Upper lobe of left lung (tissue), 4 donors: ENCODE measurements around the gene FBXL17.

ENCODE experiments used
- POLR2A ChIP-seq, 4 donors: fragments of 450-650 bp; IDR thresholded peaks; one replicate each; pipeline ENCODE4 v1.5.1; 2016 to 2017; ENCODE audit warnings: antibody characterized with exemption in 4 of 4, mild to moderate bottlenecking in 2 of 4
- POLR2AphosphoS5 ChIP-seq, 2 donors: sonication (generic); formaldehyde crosslinking; IDR thresholded peaks; one replicate each; pipeline ENCODE4 v1.5.1; 2017; ENCODE audit warnings: antibody characterized with exemption in 2 of 2

DNA sequence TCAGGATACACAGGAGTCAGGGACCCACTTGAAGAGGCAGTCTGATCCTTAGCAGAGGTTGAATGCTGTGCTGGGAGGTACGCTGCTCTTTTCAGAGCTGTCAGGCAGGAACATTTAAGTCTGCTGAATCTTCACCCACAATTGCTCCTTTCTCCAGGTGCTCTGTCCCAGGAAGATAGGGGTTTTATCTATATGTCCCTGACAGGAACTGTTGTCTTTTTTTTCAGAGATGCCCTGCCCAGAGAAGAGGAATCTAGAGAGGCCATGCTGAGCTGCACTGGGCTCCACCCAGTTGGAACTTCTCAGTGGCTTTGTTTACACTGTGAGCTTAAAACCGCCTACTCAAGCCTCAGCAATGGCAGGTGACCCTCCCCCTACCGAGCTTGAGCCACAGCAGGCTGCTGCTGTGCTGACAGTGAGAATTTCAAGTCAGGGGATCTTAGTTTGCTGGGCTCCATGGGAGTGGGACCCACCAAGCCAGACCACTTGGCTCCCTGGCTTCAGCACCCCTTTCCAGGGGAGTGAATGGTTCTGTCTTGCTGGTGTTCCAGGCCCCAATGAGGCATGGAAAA, 169.0 kb downstream of the FBXL17 start:
- no peak for TF ChIP-seq POLR2A (IDR thresholded peaks at IDR 0.05)
- TF ChIP-seq POLR2AphosphoS5 (IDR thresholded peaks at IDR 0.05) = no peak
